ENCODE results near the gene CALML5.

Gene CALML5

GRCh38 chr10:5498791-5499492 lies 428 bp downstream of the CALML5 start:
- no peak for FAIRE-seq

GRCh38 chr10:5497948-5498730 lies 1.2 kb downstream of the CALML5 start:
- no peak for FAIRE-seq

GRCh38 chr10:5497289-5497688 lies 2.1 kb downstream of the CALML5 start:
- FAIRE-seq = no peak

- FAIRE-seq = no peak
Measured at GRCh38 chr10:5496261-5497250, 2.8 kb downstream of the CALML5 start.

GRCh38 chr10:5494611-5495010 lies 4.8 kb downstream of the CALML5 start:
- FAIRE-seq = no peak

GRCh38 chr10:5493691-5494090 lies 5.7 kb downstream of the CALML5 start:
- no peak for FAIRE-seq

GRCh38 chr10:5492929-5493576 lies 6.3 kb downstream of the CALML5 start:
- no peak for FAIRE-seq

GRCh38 chr10:5492322-5492855 lies 7.0 kb downstream of the CALML5 start:
- FAIRE-seq = no peak

GRCh38 chr10:5491477-5491876 lies 7.9 kb downstream of the CALML5 start:
- no peak for FAIRE-seq

GRCh38 chr10:5490698-5491464 lies 8.5 kb downstream of the CALML5 start:
- FAIRE-seq = no peak

- FAIRE-seq = no peak
Measured at GRCh38 chr10:5490032-5490431, 9.3 kb downstream of the CALML5 start.

- no peak for FAIRE-seq
Measured at GRCh38 chr10:5488272-5489161, 10.9 kb downstream of the CALML5 start.

- FAIRE-seq = no peak
Measured at GRCh38 chr10:5486853-5487235, 12.5 kb downstream of the CALML5 start.

GRCh38 chr10:5485948-5486852 lies 13.2 kb downstream of the CALML5 start:
- FAIRE-seq = no peak

GRCh38 chr10:5485290-5485689 lies 14.1 kb downstream of the CALML5 start:
- FAIRE-seq = no peak

GRCh38 chr10:5484205-5484604 lies 15.2 kb downstream of the CALML5 start:
- no peak for FAIRE-seq

GRCh38 chr10:5482016-5482415 lies 17.4 kb downstream of the CALML5 start:
- no peak for FAIRE-seq

- no peak for FAIRE-seq
Measured at GRCh38 chr10:5481121-5481520, 18.2 kb downstream of the CALML5 start.
